Measurements from ENCODE around the gene SLC2A1.

SLC2A1 gene

DNA sequence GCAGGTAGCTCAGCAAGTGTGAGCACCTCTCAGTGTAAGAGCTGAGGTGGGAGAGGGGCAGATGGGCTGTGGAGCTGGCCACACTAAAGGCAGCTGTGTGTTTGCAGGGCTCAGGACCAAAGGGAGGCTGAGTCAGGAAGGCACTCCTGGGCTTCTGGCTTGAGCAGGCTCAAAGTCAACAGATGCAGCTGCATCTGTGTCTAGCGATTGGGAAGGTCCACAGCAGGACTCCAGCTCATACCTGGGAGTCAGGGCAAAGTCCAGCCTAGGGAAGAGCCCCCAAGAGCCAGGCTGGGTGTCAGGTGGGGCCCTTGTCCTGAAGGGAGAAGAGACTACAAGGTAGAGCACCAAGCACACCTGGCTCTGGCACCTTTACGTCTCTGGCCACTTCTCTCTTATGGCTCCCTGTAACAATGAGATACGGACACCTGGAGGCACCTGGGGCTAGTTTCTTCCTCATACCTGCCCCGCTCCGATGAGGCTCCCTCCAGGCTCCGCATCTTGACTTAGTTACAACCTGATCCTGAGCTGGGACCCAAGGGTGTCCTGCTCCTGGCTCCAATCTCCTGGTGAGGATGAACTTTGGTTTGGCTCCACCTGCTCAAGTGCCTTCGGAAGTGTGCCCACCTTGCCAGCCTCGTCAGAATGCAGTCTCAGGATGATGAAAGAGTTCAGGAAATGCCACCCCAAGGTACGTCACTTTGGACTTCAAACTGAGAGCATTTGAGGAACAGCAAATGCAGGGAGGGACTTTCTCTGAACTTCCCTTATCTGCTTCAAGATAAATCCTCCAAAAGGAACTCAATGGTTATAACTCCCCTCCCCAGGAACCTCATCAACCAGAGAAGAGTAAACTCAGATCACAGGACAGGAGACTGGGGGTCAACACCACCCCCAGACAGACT is 21.5 kb upstream of the SLC2A1 start:
- DNase-seq, result no peak

DNA sequence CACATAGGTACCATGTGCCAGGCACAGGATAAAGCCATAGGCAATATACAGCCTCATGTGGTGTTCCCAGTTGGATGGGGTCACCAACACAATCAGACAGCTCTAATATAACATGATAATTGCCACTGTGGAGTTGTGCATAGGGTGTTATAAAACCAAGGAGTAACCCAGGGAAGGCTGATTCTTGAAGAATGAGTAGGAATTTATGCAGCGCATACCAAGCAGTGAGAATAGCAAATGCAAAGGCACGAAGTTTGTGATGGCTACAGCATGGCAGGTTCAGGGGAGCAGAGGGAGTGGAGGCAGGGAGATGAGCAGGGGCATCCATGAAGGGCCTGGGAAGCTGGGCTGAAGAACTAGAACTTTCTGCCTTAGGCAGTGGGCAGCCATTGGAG is 20.4 kb upstream of the SLC2A1 start:
- no peak for DNase-seq

DNA sequence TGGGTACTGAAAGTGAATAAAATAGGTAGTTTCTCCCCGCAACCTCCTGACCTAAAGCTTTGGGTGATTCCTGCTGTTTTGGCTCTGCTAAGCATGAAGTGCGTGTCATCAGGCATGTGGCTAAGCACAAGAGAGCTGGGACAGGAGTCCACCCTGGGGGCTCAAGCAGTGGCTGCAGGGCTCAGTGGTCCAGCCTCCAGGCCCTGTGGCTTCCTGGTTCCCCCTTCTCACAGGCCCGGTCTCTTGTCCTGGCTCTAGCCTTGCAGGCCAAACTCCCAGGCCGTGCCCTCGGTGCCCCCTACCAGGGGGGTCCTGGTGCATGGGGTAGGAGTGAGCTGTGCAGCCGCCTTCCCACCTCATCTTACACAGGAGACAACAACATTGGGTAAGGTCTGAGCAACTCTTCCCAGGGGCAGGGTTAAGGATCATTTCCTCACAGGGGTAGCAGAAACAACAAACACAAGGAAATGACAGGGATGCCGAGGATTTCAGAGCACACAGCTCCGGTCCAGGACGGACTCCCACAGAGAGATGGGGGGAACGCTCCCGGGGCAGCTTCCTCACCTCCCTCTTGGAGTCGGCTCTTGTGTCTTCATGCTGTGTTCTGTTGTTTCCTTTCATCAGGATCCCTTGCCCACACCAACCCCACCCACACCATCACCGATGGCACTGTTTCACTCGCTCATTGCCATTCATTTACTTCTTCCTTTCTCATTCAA is 19.8 kb upstream of the SLC2A1 start:
- no peak for DNase-seq

- DNase-seq, result no peak
Observed at GRCh38 chr1:42977653-42978052, 19.0 kb upstream of the SLC2A1 start.

DNA sequence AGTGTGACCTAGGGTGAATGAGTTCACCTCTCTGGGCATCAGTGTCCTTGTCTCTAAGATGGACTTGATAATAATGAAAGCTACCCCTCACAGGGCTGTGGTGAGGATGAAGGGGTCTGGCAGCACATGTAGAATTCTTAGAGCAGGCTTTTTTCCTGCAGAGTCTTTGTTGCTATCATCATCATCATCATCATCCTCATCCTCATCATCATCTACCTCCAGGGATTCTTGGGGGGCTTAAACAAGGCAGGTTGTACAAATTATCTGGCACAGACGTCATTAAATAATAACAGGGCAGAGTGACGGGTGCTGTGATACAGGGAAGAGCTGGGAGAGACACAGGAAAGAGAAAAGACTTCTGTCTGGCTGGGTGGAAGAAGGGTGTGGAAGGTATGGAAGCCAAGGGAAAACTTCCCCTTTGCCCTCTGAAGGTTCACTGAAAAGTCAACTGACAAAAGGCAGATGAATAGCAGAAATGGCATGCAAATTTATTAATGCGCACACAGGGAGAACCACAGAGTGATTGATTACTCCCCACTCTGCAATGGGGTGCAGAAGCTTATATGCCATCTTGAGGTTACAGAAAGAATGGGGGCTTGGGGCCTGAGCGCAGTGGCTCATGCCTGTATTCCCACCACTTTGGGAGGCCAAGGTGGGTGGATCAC is 17.0 kb upstream of the SLC2A1 start:
- DNase-seq, result no peak

DNA sequence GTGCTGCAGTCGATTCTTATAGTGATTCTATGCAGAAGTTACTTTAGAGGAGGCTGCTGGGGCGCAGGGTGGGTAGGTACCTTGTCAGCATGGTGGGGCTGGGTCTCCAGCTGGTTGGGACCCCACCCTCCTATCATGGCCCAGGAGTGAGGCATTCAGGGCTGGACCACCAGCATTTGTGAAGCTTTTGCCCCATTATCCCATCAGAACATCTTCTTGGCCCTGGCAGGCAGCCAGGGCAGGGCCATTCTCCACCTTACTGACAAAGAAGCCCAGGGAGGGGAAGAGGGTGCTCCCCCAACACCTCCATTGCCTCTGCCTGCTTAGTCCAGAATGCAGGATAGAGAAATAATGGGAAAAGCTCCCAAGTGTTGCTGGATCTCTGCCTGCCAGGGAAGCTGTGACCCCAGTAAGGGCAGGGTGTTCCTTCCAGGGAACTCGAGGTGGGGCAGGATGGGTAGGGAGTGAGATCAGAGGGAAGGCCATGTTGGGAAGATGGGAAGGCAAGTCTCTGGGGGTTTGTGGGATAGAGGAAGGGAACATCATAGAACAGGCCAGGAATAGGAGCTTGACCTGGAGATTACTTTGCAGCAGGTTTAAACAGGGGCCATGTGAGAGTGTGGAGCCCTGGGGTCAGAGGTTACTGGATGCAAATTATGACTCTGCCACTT is 16.2 kb upstream of the SLC2A1 start:
- DNase-seq, result no peak

- DNase-seq, result no peak
Observed at GRCh38 chr1:42973799-42974198, 15.1 kb upstream of the SLC2A1 start.

- no peak for DNase-seq
Observed at GRCh38 chr1:42973286-42973685, 14.6 kb upstream of the SLC2A1 start.

DNA sequence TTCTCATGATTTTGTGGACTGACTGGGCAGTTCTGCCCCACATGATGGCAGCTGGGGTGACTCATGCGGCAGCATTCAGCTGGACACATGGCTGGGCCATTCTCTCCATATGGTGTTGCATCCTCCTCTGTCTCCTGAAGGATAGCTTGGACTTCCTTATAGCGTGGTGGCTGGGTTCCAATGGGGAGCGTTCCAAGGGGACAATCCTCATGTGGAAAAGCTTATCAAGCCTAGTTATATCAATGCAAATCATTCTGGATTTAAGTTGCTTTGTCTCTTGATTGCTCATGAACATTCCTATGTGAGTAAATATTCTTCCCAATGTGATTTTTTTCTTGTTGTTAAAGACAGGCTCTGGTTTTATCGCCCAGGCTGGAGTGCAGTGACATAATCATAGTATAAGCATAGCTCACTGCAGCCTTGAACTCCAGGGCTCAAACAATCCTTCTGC is 13.2 kb upstream of the SLC2A1 start:
- no peak for DNase-seq

DNA sequence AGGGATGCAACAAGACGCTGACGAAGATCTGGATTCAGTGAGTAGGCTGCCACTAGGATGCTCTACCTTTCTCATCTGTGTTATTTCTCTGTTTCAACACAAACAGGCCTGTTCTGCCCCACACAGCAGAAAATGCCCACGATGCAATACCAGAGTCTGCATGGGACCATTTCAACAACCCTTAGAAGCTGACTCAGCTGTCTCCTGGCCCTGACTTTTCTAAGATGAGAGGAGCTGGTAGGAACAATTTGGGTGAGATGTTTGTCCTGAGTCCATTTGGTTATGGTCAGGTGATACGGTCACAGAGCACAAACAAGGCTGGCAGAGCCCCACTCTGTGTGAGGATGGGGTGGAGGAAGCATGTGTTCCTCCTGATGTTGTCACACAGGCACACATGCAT is 11.5 kb upstream of the SLC2A1 start:
- no peak for DNase-seq

GRCh38 chr1:42968654-42969053 is 10.0 kb upstream of the SLC2A1 start:
- no peak for DNase-seq

DNA sequence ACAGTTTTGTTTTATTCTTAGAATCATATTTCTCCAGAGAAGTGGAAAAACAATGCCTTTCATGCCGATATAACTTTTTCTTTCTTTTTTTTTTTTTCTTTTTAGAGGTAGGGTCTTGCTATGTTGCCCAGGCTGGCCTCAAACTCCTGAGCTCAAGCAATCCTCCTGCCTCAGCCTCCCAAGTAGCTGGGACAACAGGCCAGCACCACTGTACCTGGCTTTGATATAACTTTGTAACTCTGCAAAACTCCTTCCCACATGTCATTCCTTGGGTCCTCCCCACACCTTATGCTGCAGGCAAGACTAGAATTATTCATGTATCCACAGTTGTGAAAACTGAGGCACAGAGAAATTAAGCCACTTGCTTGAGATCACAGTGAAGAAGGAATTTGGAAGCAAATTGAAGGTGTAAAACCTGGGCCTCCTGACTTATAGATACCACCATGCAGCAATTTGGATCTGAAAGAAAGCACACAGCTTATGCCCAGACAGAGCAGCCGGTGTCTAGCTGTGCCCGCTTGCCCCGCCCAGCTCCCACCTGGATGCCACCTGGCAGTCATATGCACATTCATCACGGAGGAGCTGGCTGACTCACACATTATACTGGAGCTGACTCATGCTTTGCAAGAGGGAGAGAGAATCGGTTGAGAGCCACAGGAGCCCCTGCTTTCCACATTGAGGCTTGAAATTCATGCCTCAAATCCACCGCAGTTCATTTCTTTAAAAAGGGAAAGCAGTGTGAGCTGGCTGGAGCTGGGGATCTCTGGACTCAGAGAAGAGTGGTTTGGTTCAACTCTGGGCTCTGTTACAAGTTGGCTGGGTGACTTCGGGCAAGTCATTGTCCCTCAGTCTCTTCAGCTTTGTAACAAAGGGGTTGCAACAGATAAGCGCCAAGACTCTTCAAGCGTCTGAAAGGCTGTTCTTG is 8.3 kb upstream of the SLC2A1 start:
- DNase-seq, result no peak

GRCh38 chr1:42965378-42965777 is 6.7 kb upstream of the SLC2A1 start:
- DNase-seq, result no peak

DNA sequence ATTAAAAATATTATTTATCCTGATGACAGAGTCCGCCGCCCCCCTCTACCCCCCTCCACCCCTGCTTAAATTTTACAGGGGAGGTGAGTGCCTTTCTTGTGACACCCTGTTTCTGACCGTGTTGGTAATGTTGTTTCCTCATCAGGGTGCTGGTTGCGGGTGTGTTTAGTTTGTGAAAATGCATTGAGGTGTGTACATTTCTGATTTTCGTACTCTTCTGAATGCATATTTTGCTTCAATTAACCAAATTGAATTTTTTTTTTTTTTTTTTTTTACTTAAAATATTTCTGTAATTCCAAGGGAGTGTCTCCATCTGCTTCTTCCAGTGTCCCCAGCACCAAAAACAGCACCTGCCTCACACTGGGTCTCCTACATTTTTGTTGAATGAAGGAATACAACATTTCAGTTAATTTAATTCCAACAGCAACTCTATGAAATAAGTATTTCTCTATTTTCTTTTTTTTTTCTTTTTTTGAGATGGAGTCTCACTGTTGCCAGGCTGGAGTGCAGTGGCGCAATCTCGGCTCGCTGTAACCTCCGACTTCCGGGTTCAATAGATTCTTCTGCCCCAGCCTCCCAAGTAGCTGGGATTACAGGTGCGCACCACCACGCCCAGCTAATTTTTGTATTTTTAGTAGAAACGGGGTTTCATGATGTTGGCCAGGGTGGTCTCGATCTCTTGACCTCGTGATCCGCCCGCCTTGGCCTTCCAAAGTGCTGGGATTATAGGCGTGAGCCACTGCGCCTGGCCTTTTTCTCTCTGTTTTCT is 5.6 kb upstream of the SLC2A1 start:
- no peak for DNase-seq

DNA sequence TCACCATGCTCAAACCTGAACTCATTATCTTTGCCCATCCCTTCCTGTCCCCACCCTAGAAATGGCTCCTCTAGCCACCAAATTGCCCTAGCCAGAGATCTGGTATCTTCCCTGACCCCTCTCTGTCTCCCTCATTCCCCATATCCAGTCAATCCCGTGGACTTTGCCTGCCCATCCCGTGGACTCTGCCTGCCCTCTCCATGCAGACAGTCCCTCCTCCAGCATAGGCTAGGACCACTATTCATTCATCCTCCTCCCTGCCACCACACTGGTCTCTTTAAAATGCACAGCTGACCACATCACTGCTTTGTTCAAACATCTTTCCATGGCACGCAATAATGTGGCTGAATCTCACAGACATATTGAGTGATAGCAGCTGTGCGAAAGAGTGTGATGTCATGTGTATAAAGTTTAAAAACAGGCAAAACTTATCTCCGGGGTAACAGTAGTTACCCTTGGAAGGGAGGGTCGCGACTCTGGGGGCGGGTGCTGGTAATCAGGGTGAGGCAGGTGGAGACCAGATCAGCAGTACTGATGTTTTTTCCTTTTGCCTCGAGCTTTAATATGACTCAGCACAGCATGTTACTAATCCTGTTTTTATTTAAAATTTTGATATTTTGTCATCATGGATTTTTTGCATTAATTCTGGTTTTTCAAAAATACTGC is 4.8 kb upstream of the SLC2A1 start:
- no peak for DNase-seq

GRCh38 chr1:42962641-42963377 is 4.1 kb upstream of the SLC2A1 start:
- no peak for DNase-seq

DNA sequence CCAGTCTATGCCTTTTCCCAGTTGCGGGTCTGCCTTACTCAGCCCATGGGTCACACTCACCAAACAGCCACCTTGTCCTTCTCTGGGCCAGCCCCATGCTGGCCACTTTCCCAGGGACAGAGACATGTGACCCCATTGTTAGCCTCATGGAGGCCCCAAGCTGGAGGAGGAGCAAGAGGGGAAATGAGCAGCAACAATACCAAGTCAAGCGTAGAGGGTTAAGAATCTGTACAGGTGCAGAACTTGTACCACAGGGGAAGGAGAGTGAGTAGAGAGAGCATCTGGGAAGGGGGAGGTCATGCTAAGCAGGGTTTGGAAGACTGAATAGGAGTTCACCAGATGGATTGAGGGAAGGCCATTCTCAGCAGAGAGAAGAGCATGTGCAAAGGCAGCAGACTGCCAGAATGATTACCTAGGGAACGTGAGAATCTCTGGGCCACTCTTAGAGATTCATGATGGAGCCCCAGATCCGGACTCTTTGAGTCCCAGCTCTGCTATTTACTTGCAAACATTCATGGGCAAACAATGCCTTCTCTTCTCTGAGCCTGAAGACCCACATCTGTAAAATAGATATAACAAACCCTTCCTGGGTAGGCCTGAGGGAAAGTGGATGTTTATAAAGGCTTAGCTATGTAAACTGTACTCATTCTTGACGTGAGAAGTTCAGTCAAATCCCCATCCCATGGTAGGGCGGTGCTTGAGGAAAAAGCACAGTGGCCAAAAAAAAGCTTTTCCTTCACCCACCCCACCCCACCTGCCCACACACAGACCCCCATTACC is 2.8 kb upstream of the SLC2A1 start:
- no peak for DNase-seq

DNA sequence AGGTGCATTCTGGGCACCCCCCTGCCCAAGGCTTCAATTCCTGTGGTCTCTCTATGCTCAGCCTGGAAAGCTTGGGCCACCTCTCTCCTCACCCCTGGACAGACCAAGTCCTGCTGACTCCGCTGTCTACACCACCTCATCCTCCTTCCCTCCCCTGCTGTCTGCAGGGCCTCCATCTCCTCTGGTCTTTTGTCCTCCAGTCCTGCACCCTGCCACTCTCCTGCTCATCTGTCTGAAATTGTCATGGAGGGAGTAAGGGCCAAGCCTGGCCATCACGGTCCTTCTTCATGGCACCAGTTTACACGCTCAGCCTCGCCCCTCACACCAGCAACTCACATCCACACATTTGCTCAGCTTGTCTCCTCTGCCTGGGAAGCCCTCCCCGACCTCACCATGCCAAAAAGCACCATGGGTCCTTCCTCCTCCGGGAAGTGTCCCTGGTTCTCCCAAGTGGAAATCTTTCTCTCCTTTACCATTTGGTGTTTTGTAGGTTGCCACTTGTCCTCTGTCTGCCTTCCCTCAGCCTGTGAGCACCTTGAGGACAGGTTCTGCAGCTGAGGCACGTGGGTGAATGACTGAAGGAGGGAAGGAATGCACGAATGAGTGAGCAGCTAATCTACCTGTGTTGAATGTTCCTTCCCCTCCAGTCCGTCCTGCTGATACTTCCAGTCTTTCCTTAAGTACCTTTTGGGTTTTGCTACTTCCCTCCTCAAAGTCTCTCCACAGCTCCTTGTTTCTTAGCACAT is 2.1 kb upstream of the SLC2A1 start:
- DNase-seq, result no peak

DNA sequence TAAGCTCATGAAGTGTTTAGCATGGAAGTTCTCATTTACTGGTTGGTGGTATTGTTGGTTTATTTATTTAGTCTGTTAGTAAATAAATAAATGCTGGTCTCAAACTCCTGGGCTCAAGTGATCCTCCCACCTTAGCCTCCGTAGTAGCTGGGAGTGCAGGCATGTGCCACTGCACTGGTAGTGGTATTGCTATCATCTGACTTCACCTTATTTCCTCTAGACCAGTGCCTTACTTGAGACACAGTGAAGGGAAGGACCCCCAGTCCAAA is 1.4 kb upstream of the SLC2A1 start:
- no peak for DNase-seq
